Head of caudate nucleus (tissue), 42 donors: ENCODE data around the gene UQCRHL.
"Not testable (repeated sequence)": the region's sequence is repeated elsewhere in the genome, so short reads cannot be mapped to it uniquely, and the experiment has no call there.

Experiments used
- DNase-seq, 42 donors: peaks; one replicate each; pipeline versions ENCODE4 v3.0.0 to v3.0.0-alpha.2; 2020 to 2021; ENCODE audit warnings: mixed read lengths in 7 of 42
- intact Hi-C: fragments of 100-400 bp; cut with DNase I; formaldehyde crosslinking; loops from one replicate; pipeline ENCODE4 v1.15.0; 2022

UQCRHL gene

GRCh38 chr1:15807549-15807948 is at the start of gene UQCRHL:
Gene UQCRHL, minus strand, starts transcription at chr1:15807649. Its CDS starts 0 bp downstream, at chr1:15807649.
- intact Hi-C loops, DNase-seq: not testable (repeated sequence)

DNA sequence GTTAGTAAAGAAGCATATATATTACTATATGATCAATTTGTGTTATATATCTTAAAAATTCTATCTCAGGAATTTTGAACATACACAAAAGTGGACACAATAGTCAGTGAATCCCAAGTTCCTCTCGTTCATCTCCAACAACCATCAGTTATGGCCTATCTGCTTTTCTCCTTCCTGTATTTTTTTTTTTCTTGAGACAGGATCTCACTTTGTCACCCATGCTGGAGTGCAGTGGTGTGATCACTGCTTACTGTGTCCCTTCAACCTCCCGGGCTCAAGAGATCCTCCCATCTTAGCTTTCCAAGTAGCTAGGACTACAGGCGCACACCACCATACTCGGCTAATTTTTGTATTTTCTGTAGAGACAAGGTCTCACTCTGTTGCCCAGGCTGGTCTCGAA is 49.4 kb upstream of the UQCRHL start:
- no peak for DNase-seq
- intact Hi-C loops: no loop called here

GRCh38 chr1:15852828-15853302 is 45.4 kb upstream of the UQCRHL start:
- intact Hi-C loops: no loop called here
- DNase-seq: no peak

DNA sequence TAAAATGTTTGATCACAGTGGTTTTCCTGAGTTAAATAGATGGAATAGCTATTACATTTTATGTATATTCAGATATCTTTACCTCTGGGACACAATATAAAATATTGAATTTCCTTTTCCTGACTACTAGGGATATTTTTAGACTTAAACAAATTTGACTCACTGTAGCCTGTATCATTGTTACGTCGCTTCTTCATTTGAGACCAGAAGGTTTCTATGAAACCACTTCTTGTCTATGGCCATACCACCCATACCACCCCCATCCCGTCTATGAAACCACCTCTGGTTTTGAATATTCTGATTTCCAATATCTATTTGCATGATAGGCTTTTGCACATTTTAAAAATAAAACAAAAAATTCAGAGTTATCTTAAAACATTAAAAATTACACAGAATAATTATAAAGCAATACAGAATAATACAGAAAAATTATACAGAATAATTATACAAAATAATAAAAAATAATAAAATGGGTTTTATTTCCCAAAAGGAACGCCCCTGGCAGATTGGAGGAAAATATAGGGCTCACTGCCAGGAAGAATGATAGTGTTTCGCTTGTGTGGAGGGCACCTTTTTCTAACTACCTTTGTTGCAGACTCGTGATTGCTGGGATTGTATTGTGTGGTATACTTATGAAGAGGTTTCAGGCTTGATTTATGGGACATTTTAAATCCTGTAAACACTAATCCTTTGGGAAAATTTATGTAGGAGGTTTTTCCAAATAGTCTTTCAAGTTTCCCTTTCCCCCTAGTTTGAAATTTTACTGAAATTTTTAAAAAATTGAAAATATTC is 44.8 kb upstream of the UQCRHL start:
- no peak for DNase-seq

GRCh38 chr1:15851210-15852035 is 44.0 kb upstream of the UQCRHL start:
- intact Hi-C loops: no loop called here
- DNase-seq: peak in 2 of 42 donors; percentile 31 to 42

More for the DNA sequence above, 44.8 kb upstream of the UQCRHL start:
- intact Hi-C loops: no loop called here

DNA sequence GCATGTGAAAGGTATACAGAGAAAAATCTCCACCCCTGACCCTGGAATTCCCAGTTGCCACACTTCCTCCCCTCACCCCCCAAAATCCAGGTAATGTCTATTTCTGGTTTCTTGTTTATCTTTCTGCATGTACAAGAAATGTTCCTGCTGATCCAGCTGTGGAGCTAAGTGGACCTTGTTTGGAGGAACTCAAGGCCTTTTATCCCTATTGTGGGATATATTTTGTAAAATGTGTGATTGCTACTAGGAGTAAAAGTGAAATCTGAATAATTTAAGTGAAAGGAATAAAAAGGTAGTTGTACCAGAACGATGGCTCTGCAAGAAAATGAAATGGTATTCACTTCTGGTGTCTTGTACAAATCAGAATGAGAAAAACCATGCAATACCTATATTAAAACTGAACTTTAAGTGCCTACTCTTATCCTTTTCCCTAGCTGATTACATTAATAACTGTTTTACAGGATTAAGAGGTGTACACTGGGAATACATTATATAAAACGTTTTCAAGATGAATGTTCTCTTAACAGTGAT is 43.1 kb upstream of the UQCRHL start:
- intact Hi-C loops: no loop called here
- peak in 1 of 42 donors; percentile 30 for DNase-seq

- intact Hi-C loops: loop anchor here (5.0 kb wide), 1 partner anchor 37 kb away; no protein-coding TSS in a partner anchor
- peak; percentile 45 to 92 (median 75) for DNase-seq
Observed at GRCh38 chr1:15849775-15850324, 42.4 kb upstream of the UQCRHL start.

DNA sequence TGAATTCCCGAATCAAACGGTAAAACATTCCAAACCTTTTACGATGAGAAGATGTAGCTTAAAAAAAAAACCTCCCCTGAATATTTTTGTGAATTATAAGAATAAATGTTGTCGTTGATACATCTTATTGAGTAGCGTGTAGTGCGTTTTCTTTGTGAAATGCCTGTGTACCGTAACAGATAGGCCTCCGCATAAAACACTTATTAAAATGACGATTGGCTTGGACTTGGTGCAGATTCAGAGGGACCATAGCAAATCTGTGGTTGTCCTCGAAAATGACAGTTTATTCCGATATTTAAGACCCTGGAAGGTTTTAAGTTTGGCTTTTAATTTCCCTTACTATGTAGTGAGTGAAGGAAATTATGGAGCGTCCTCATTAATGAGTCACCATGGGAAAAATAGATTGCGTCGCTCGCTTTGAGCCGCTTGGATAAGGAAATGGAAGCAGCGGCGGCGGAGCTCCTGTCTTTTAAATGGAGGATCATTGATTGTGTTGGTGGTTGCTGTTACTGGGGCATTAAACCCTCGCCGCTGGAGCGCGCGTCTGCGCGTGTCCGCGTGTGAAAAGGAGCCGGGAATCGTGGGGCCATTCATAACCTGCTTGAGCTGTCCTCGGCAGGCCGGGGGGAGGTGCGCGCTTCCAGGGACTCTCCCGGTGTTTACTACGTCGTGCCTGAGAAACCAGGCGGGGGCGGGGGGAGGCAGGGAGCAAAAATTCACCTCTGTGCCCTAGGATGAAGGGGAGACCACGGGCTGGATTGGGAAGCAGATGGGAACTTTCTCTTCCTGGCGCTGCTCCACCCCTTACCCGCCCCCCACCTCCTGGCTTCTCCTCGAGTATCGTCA is 41.7 kb upstream of the UQCRHL start:
- peak; percentile 83 to 95 (median 91) for DNase-seq
- intact Hi-C loops: loop anchor here (5.0 kb wide), 1 partner anchor 38 kb away; no protein-coding TSS in a partner anchor

DNA sequence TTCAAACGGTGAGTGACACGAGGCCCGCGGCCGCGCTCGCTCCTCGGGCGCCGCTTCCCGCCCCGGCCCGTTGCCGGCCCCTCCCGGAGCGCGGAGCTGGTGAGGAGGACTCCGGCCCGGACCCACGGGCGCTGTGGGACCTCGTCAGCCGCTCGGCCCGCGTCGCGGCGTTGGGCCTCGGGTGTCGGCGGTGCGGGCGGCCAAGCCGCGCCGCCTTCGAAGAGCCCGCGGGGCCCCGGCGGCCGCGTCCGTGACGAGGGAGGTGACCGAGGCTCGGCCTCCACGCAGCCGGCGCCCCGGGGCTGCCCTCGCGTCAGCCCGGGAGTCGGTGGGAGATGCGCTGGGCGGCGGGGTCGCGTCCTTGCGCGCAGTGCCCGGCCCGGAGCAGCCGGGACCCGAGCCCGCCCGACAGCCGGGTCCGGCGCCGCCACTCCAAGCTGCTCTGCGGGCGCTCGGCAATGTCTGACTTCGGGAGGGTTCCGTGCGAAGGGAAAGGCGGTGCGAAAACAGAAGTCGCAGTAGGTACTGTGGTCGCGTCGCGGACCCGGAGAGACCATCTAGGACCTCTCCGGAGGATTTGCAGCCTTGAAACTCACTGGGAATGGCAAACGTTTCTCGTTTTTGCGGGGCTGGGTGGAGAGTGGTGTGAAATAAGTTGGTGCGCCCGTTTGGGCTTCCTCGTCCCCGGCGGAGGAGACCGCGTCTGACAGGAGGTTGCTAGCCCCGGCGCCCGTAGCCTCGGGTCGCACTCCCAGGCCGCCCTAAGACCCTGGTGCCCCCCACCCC is 40.9 kb upstream of the UQCRHL start:
- intact Hi-C loops: loop anchor here (5.0 kb wide), 1 partner anchor 39 kb away; no protein-coding TSS in a partner anchor
- peak in 35 of 42 donors; percentile 19 to 72 (median 42) for DNase-seq

- intact Hi-C loops: loop anchor here (1.0 to 5.0 kb wide), 2 partner anchors 13 to 39 kb away; no protein-coding TSS in a partner anchor
- peak in 2 of 42 donors; percentile 48 to 53 for DNase-seq
Observed at GRCh38 chr1:15847893-15848142, 40.4 kb upstream of the UQCRHL start.

GRCh38 chr1:15847100-15847892 is 39.8 kb upstream of the UQCRHL start, which contains the start of gene SPEN:
Gene SPEN, plus strand, starts transcription at chr1:15847707. Its CDS starts 361 bp downstream, at chr1:15848068.
- intact Hi-C loops: loop anchor here (1.0 to 5.0 kb wide), 2 partner anchors 12 to 40 kb away; no protein-coding TSS in a partner anchor
- peak; percentile 90 to 99 (median 98) for DNase-seq

- DNase-seq: peak in 2 of 42 donors; percentile 6 to 17
- intact Hi-C loops: loop anchor here (5.0 kb wide), 1 partner anchor 41 kb away; no protein-coding TSS in a partner anchor
Observed at GRCh38 chr1:15846056-15846455, 38.6 kb upstream of the UQCRHL start.

DNA sequence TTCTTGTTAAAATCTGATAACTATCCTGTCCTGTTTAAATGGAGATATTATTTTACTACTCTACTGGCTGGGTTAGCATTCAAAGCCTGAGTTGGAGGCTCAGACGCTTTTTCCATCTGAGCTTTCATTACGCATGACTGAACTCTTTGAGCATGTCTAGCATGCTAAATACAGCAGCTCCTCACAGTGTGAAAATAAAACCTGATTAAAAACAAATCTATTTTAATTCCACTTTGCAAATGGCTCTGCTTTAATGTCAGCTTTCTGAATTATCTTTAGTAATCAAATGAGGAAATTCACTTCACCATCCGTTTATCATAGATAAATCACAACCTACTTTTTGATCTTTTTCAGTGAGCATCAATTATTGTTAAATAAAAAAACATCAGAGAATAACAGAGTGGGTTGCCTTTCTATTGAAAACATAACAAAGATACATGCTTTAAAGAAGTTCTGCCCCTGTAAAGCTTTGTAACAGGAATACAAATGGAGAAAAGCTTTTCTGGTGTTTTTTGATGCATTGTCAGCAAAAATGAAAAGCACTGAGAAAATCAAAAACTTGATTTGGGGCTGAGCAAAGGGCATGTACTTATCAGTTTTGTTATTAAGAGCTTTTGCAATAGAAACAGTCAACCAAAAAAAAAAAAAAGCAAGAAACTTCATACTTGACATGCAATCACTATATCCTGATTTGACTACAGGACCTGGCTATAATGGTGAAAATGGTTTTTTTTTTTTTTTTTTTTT is 36.5 kb upstream of the UQCRHL start:
- DNase-seq: peak in 23 of 42 donors; percentile 12 to 76 (median 49)
- intact Hi-C loops: no loop called here

DNA sequence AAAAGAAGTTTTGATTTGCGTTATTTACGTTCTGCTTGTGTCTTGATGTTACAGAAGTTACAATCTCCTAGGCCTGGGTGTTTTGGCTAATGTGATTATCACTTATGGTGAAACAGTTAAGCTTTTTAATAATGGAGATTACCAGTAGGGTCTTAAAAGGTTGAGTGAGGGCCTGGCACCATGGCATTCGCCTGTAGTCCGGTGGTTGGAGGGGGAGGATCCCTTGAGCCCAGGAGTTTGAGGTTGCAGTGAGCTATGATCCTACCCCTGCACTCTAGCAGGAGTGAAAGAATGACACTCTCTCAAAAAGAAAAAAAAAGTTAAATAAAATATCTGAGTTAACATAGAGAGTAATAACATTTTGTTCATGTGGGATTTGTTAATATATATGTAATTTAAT is 31.3 kb upstream of the UQCRHL start:
- DNase-seq: no peak
- intact Hi-C loops: loop anchor here (5.0 kb wide), 1 partner anchor 129 kb away; no protein-coding TSS in a partner anchor

DNA sequence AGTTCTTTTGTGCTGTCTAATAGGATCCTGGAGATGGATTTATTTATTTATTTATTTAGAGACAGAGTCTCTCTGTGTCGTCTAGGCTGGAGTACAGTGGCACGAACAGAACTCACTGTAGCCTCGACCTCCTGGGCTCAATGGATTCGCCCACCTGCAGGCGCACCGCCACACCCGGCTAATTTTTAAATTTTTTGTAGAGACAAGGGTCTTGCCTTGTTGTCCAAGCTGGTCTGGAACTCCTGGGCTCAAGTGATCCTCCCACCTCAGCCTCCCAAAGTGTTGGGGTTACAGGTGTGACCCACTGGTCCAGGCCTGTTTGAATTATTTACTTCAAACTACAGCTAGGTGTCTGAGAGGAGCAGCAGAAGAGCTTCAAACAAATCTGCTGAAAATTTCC is 30.5 kb upstream of the UQCRHL start:
- intact Hi-C loops: loop anchor here (5.0 kb wide), 1 partner anchor 129 kb away; no protein-coding TSS in a partner anchor
- DNase-seq: peak in 1 of 42 donors; percentile 7
